Suprapubic skin (tissue), 4 donors: ENCODE measurements around the gene CPS1. TPM values are rescaled to one million over a fixed set of nuclear protein-coding genes. Genes with fewer than 3 reads are reported as not detected.

Source experiments
- DNase-seq, 2 donors: peaks; one replicate each; pipeline ENCODE4 v3.0.0-alpha.2; 2019; ENCODE audit warnings: low spot score in 2 of 2
- H3K27ac ChIP-seq: fragments of 200-600 bp; sonication (generic); one replicate; pipeline ENCODE4 v1.5.1; 2019
- H3K27me3 ChIP-seq: fragments of 200-600 bp; sonication (generic); one replicate; pipeline ENCODE4 v1.5.1; 2019
- H3K36me3 ChIP-seq: fragments of 200-600 bp; sonication (generic); one replicate; pipeline ENCODE4 v1.5.1; 2019
- H3K4me1 ChIP-seq: fragments of 200-600 bp; sonication (generic); one replicate; pipeline ENCODE4 v1.5.1; 2019
- H3K4me3 ChIP-seq: fragments of 200-600 bp; sonication (generic); one replicate; pipeline ENCODE4 v1.5.1; 2019; ENCODE audit warnings: mild to moderate bottlenecking
- H3K9me3 ChIP-seq: fragments of 200-600 bp; sonication (generic); one replicate; pipeline ENCODE4 v1.5.1; 2019
- EP300 ChIP-seq: sonication (generic); formaldehyde crosslinking; IDR thresholded peaks from one replicate; pipeline ENCODE4 v1.6.1; 2017; ENCODE audit warnings: antibody characterized with exemption
- POLR2A ChIP-seq, 2 donors: fragments of 450-650 bp; IDR thresholded peaks; one replicate each; pipeline ENCODE4 v1.6.1; 2017; ENCODE audit warnings: antibody characterized with exemption in 2 of 2, mild to moderate bottlenecking in 2 of 2, moderate library complexity in 2 of 2
- POLR2AphosphoS5 ChIP-seq, 3 donors: sonication (generic); formaldehyde crosslinking; IDR thresholded peaks; one replicate each; pipeline ENCODE4 v1.6.1; 2017; ENCODE audit warnings: antibody characterized with exemption in 3 of 3
- WGBS: methylation state at CpG from one replicate; pipeline ENCODE4 v1.1.5; 2018; 5-methylcytosine and 5-hydroxymethylcytosine counted together
- total RNA-seq, 4 donors: library from RNA; depleted of rRNA; stranded (reverse); fragments of >200 nt; gene quantifications; one replicate each; pipeline ENCODE4 v1.1.0, GENCODE V29; 2016
- TF ChIP-seq, protein P1 (sequence below), 2 donors: fragments of 200-600 bp in 1 of 2; fragments of 450-650 bp in 1 of 2; sonication (generic) in 1 of 2; IDR thresholded peaks; one replicate each; pipeline ENCODE4 v1.5.1; 2016 to 2019; ENCODE audit warnings: antibody characterized with exemption in 2 of 2, mild to moderate bottlenecking in 1 of 2, moderate library complexity in 1 of 2

The CPS1 gene
- total RNA-seq, 4 donors from 2014 or later: 3.6 to 7.0 (median 5.5) TPM

DNA sequence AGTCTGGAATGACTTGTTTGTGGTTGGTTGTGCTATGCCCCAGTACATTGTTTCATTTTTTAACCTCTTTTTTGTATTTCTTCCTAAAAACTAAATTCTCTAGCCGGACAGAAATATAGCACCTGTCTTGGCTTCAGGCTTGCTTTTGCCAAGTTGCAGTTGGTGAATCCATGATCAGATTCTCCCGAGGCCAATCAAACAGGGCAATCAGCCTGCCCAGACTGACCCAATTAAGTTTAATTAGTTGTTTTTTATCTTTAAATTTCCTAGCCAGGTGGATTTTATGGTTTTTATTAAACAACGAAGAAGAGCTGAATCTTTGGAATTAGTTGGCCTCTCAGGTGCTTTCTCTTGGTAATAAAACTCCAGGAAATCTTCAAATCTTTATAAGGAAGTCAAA lies 162.1 kb downstream of the CPS1 start:
- no peak for DNase-seq
- no peaks in the 10 kb centered on the region for H3K27me3 ChIP-seq
- WGBS: 31% methylated on average over 3 of the region's 3 CpGs
- no peaks in the 10 kb centered on the region for H3K4me1 ChIP-seq
- TF ChIP-seq POLR2AphosphoS5 (IDR thresholded peaks at IDR 0.05) (no peak), EP300 (no peak), POLR2A (IDR thresholded peaks at IDR 0.05) (no peak)
- TF ChIP-seq, protein P1, sequence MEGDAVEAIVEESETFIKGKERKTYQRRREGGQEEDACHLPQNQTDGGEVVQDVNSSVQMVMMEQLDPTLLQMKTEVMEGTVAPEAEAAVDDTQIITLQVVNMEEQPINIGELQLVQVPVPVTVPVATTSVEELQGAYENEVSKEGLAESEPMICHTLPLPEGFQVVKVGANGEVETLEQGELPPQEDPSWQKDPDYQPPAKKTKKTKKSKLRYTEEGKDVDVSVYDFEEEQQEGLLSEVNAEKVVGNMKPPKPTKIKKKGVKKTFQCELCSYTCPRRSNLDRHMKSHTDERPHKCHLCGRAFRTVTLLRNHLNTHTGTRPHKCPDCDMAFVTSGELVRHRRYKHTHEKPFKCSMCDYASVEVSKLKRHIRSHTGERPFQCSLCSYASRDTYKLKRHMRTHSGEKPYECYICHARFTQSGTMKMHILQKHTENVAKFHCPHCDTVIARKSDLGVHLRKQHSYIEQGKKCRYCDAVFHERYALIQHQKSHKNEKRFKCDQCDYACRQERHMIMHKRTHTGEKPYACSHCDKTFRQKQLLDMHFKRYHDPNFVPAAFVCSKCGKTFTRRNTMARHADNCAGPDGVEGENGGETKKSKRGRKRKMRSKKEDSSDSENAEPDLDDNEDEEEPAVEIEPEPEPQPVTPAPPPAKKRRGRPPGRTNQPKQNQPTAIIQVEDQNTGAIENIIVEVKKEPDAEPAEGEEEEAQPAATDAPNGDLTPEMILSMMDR (IDR thresholded peaks at IDR 0.05): no peak
- no peak overlapping the region for H3K4me3 ChIP-seq
- no peak overlapping the region for H3K27ac ChIP-seq
- no peaks in the 10 kb centered on the region for H3K36me3 ChIP-seq
- no peaks in the 10 kb centered on the region for H3K9me3 ChIP-seq

- Histone ChIP-seq H3K4me1 (no peaks in the 10 kb centered on the region), H3K27ac (no peak overlapping the region), H3K27me3 (no peaks in the 10 kb centered on the region), H3K36me3 (no peaks in the 10 kb centered on the region), H3K9me3 (no peaks in the 10 kb centered on the region), H3K4me3 (no peak overlapping the region)
- 91% methylated on average over 3 of the region's 3 CpGs for WGBS
- TF ChIP-seq POLR2A (IDR thresholded peaks at IDR 0.05): no peak
- TF ChIP-seq, protein P1 (IDR thresholded peaks at IDR 0.05): no peak
- TF ChIP-seq EP300: no peak
- TF ChIP-seq POLR2AphosphoS5 (IDR thresholded peaks at IDR 0.05): no peak
- DNase-seq: no peak
Measured at GRCh38 chr2:210722092-210722491, 165.7 kb downstream of the CPS1 start.

DNA sequence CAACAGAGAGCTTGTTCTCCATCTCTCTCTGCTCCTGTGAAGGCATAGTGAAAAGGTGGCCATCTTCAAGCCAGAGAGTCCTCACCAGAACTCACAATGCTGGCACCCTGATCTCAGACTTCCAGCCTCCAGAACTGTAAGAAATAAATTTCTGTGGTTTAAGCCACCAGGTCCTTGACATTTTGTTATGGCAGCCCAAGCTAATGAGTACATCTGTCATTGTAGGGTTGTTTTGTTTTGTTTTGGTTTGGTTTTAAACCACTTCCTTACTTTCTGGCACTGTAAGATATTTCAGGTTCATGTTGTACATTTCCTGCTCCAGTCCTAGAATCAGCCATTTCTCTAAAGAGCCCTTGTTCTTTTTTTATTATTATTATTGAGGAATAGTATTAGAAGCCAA lies 171.2 kb downstream of the CPS1 start:
- no peak for TF ChIP-seq POLR2A (IDR thresholded peaks at IDR 0.05)
- Histone ChIP-seq H3K27ac (no peak overlapping the region), H3K36me3 (no peaks in the 10 kb centered on the region), H3K9me3 (no peaks in the 10 kb centered on the region), H3K4me1 (no peaks in the 10 kb centered on the region), H3K27me3 (no peaks in the 10 kb centered on the region), H3K4me3 (no peak overlapping the region)
- DNase-seq: no peak

Other genes starting within 250 kb of the CPS1 start
- not detected for gene MYL1, start 241.4 kb upstream of the CPS1 start, total RNA-seq
- 10 to 100 TPM; 40.3 to 61.8 (median 53.7) TPM for gene LANCL1, start 79.8 kb upstream of the CPS1 start, total RNA-seq